GM19099 (cell line): Measurements from ENCODE around the gene FEZ2.

Experiments used
- POLR2A ChIP-seq: IDR thresholded peaks from 3 replicates; pipeline ENCODE4 v1.6.1; 2011; ENCODE audit warnings: low read depth; ENCODE audit not compliant: insufficient read length; ENCODE audit errors: extremely low read depth

The FEZ2 gene

DNA sequence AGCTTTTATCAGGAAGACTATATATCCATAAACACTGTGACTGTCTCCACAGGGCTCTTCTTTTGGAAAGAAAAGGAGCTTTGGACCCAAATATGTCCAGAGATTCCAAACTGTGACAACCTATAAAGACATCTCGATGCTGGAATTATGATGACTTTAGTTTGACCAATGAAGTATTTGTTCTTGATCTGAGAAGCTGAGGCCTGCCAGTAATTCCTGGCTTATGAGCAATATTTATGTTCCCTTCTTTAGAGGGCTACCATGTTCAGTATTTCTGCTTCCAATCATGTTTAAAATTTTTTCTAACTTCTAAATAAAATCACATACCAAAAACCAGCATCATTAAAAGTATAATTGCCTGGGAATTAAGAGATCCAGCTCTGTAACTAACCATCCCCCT is 41.1 kb downstream of the FEZ2 start:
- no peak for TF ChIP-seq POLR2A

DNA sequence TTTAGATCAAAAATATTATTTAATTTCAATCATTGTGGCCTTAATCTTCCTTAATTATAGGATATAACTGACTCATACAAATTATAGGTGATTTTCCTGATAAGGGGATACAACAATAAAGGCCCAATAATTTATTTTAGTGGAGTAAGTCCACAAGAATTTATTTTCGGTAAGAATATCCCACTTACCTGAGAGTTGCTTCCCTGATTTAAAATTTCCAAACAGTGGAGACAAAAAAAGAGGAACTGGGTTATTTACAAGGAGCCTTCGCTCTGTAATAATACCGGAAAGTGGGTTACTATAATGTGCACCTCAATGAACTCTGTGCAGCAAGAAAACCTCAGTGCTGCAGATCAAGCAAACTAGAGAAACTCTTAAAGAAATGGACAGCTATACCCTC is 42.2 kb downstream of the FEZ2 start:
- no peak for TF ChIP-seq POLR2A

DNA sequence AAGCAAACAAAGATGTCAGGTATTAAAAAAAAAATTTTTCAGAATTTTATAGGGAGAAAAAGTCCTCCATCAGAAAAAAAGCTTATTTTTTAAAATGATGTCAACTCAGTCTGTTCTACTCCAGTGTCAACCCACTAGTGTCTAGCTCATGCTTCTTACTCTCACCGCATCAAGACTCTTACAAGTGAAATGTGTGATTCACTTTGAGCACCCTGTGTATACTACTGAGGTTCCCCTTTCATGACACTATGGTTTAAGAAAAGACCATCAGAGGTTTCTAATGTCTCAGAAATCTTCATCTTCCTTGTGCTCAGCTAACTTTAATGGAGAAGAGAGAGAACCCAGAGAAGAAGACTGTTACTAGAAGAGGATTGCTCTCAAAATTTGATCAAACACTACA is 43.4 kb downstream of the FEZ2 start:
- no peak for TF ChIP-seq POLR2A

DNA sequence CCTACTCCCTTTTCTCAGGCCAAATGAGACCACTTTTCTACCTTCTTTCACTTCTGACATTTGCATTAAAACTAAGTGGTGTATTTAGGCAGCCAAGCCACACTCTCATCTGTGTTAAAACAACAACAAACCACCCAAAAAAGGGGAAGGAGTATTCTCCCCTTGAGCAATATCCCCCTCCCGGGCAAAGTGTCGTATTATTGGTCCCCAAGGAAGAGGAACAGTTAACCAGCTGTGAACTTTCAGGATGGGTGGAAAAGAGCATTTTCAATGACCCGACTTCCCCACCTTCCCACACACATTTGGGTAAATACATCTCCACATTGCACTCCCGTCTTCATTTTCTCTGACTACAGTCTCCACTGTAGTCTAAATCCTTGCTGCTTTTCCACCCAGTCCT is 44.3 kb downstream of the FEZ2 start:
- no peak for TF ChIP-seq POLR2A

DNA sequence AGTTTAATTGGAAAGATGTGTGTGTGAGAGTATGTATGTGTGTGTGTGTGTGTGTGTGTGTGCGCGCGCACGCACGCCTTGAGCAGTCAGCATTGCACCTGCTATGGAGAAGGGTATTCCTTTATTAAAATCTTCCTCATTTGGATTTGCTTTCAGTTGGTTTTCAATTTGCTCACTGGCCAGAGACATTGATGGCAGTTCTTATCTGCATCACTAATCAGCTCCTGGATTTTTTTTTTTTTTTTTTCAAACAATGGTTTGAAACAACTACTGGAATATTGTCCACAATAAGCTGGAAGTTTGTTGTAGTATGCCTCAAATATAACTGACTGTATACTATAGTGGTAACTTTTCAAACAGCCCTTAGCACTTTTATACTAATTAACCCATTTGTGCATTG is 48.0 kb downstream of the FEZ2 start:
- TF ChIP-seq POLR2A = no peak

DNA sequence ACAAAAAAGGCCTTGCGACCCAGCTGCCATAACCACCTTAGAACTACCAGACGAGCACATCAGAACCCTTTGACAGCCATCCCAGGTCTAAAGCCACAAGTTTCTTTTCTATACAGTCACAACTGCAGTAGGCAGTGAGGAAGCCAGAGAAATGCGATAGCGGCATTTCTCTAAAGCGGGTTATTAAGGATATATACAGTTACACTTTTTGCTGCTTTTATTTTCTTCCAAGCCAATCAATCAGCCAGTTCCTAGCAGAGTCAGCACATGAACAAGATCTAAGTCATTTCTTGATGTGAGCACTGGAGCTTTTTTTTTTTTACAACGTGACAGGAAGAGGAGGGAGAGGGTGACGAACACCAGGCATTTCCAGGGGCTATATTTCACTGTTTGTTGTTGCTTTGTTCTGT is 48.8 kb downstream of the FEZ2 start:
- TF ChIP-seq POLR2A = no peak

DNA sequence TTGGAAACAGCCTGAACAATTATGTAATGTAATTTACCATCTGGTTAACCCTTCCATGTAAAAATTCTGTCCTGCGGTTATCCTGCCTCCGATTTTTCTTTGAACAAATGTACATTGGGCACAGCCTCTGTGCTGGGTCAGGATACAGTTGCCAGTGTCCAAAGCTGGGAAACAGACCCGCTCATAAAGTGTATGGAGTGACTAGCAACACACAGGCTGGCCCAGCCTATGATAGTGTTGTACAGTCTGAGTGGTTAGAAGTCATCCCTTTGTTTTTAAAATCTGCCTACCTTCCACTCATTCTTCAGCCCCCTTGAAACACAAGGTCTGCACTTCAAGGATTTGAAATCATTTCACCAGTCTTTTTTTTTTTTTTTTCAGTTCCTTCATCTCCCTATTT is 50.1 kb downstream of the FEZ2 start:
- TF ChIP-seq POLR2A = no peak

DNA sequence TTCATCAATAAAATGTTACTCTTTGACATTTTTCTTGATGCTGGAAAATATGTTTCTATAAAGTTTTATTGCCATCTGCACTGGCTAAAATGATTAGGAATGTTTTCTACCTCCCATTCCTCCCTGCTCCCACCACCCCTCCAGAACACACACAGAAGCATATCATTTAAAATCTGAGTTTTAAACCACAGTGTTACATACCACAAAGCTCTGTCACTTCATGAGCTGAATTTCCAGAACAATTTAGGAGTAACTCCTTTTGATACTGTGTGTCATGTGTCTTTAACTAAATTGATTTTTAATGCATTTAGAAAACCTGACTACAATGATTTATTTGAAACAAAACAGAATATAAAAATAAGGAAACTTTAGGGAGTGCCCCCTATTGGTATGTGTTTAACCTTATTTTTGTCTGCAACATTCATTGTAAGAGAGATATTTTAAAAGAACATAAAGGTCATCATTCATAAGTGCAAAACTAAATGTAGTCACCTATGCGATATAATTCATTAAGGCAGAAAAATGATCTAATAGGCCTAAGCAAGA is 52.0 kb downstream of the FEZ2 start:
- no peak for TF ChIP-seq POLR2A

DNA sequence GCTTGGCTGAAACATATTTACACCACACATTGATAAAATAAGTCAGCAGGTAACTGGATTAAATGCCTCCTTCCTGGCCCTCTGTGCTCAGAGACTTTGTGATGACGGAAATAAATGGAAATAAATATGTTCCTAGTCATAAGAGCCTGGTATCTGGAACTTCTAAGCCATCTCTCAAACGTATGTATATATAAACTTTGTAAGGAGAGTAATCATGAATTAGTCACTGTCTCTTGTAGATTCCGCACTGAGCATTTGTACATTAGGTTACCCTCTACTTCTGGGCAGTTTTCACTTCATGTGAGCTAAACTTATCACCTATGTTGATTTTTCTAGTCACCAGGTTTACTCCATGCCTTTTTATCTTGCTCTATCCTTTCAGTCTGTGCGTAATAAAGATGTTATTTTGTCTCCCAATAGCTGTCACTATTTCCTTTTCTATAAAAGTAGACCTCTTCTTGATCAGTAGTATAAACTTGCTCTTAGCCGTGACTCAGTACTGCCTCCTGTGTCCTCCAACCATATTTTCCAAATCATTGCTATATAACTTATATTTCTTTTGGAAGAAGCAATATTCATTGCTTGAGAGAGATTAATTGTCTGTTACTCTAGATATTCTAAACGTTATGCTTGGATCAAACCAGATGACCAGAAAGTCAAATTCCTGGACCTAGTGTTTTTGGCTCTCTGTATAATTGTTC is 53.2 kb downstream of the FEZ2 start:
- TF ChIP-seq POLR2A = no peak

DNA sequence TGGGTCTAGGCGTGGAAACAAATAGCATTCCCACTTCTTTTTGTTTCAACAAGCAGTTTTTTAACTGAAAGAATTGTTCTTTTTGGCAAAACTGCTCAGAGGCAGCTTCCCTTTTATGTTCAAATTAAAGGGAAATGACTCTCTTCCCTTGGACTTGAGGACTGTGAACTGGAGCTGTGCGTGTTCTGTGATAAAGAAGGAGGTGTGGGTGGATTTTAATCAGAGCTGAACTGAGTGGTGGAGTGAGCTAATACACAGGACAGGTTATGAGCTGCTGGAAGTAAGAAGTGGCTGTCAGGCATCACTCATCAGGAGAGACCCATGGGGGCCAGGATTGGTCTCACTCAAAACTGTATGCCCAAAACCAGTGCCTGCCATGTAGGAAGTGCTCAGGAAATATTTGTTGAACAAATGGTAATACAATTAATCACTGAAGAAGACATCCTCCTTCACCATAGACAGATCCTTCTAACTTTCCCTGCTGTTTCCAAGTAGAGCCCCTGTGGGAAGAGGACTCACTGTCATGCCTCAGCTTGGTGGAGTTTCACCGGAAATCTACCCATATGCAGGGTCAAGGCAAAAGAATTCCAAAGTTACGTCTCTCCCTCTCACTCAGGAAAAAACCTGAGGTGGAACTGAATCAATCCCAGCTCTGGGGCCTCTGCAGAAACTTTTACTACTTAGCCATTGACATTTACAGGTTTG is 55.9 kb downstream of the FEZ2 start:
- no peak for TF ChIP-seq POLR2A

DNA sequence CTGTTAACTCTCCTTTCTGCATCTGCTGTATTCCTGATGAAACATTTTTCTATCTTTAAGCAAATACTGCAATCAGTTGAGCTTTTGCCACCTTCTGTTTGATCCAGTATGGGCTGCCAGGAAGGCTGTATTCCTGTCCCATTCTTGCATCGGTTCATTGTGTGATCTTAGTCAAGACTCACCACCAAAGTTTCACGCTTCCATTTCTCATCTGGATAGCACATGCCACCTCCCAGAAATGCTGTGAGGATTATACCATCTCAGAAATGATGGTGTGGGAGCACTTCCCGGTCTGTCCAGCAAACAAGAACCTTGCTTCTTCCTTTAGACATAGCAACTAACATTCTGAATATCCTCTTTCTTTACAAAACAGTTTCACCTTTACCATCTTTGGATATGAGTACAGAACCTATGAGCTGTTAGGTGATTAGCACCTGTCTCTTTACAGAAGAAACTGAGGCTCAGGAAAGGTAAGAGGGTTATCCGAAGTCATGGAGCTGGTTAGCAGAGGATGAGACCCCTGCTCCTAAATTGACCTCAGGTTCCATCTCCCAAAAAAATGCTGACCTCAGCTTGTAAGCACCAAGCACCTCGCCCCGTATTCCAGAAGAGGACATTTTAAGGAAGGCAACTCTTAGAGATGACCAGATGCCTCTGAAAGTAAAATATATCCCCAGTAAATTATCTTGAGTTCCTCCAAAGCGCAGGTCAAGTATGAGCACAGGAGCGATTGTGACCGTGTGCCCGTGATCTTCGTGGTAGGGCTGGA is 56.8 kb downstream of the FEZ2 start:
- TF ChIP-seq POLR2A = no peak

DNA sequence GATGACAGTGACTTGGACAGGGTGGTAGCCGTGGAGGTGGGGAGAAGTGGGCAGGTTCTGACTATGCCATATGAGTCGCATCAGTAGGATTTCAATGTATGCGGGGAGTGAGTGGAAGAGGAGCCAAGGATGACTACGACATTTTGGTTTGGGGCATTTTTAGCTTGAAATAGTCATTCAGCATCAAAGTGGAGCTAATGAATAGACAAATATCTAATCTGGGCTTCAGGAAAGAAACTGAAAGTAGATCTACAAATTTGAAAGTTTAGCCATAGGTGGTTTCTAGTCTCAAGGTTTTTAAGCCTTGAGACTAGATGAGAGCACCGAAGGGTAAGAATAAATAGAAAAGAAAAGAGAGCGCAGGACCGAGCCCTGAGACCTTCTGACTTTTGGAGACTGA is 58.3 kb downstream of the FEZ2 start:
- TF ChIP-seq POLR2A = no peak

DNA sequence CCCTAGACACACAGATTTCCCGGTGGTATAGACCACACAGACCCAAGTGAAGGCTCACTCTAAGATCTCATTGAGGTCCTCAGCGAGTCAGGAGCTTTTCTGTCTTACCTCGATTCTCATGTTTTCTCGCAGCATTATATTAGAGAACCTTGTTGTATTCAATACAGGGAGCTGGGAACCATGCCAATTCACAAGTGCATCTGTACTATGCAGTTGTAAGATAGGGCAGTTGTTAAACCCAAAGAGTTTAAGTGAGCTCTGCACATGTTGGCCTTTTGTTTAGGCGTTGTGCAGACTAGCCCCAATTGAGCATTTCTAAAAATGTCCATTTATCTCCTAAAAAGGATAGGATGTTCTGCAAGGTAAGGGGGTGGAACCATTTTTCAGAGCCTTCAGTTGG is 59.6 kb downstream of the FEZ2 start:
- no peak for TF ChIP-seq POLR2A

DNA sequence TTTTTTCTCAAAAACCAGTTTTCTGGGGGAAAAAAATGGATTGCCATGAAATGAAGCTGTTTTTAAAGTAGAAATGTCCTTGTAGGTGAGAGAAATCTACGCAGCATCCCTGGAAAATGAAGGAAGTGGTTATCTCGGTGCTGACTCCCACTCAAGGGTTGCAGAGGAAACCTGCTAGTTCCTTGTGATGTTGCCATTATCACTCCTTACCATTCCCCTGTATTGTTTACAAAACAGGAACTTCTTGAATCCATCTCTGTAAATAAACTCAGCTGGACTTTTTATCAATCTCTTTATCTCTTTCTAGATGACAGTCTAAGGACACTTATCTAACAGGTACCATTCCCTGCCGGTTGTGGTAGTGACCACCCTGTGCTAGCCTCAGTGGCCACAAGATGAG is 61.2 kb downstream of the FEZ2 start:
- TF ChIP-seq POLR2A = no peak

DNA sequence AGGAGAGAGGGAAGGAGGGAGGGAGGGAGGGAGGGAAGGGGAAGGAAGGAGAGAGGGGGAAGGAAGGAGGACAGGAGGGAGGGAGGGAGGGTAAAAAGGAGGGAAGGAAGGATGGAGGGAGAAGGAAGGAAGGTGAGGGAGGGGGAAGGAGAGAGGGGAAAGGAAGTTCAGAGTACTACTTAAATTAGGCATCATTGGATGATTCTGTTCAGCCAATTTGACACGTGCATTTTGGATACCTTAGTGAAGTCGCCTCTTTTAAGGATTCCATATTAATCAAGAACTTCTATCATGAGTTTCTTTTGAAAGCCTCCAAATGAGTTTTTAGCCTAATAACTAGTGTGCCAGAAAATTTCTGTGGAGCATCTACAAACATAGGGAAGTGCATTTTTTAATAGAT is 62.9 kb downstream of the FEZ2 start:
- no peak for TF ChIP-seq POLR2A

DNA sequence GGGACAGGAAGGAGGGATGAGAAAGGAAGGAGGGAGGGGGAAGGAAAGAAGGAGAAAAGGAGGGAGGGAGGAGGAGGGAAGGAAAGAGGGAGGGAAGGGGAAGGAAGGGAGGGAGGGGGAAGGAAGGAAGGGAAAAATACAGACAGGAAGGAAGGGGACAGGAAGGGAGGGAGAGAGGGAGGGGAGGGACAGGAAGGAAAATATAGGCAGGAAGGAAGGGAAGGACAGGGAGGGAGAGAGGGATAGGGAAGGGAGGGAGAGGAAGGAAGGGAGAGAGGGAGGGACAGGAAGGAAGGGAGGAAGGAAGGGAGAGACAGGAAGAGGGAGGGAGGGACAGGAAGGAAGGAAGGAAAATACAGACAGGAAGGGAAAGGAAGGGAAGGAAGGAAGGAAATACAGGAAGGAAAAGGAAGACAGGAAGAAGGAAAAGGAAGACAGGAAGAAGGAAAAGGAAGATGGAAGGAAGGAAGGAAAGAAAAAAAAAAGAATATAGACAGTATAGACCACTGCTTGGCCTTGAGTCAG is 63.6 kb downstream of the FEZ2 start:
- TF ChIP-seq POLR2A = no peak

DNA sequence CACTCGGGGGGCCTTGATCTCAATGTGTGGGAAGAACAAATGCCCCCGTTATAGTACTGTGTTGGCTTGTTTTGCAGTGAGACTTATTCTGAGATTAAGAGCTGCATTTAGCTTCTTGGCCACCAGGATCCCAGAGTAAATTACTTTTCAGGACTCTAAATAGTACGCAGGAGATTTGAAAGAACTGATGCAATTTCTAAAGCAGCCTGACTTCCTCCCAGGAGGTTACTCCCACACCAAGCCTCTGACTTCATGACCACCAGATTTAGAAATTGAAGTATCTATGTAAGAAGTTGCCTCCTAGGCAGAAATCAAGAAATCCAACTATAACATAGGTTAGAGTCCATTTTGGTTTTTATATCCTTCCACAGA is 67.0 kb downstream of the FEZ2 start:
- TF ChIP-seq POLR2A = no peak
